H1 (cell line): ENCODE results near the gene RAD51D. TPM values are rescaled to one million over a fixed set of nuclear protein-coding genes. Genes with fewer than 3 reads are reported as not detected.

Source experiments
- CHD7 ChIP-seq: fragments of 300-600 bp; sonication (generic); IDR thresholded peaks from 2 replicates; pipeline ENCODE4 v1.7.1; 2012; ENCODE audit warnings: low read length, moderate library complexity, mild to moderate bottlenecking, inconsistent platforms; ENCODE audit not compliant: insufficient replicate concordance
- JUN ChIP-seq: IDR thresholded peaks from 2 replicates; pipeline ENCODE4 v1.6.1; 2011; ENCODE audit warnings: low read depth, mild to moderate bottlenecking, improper control_type of control experiment, low read length
- MAFK ChIP-seq: IDR thresholded peaks from 2 replicates; pipeline ENCODE4 v1.6.1; 2012; ENCODE audit warnings: low read depth, mild to moderate bottlenecking, improper control_type of control experiment, low read length
- SAP30 ChIP-seq: fragments of 300-600 bp; sonication (generic); IDR thresholded peaks from 2 replicates; pipeline ENCODE4 v1.7.1; 2012; ENCODE audit warnings: low read length, moderate library complexity, mild to moderate bottlenecking, inconsistent platforms; ENCODE audit not compliant: insufficient read depth, insufficient replicate concordance
- SIRT6 ChIP-seq: IDR thresholded peaks from one replicate; pipeline ENCODE4 v1.7.1; 2012; ENCODE audit warnings: low read length, inconsistent platforms
- TEAD4 ChIP-seq: IDR thresholded peaks from 2 replicates; pipeline ENCODE4 v1.6.1; 2012; ENCODE audit warnings: low read depth, low read length, inconsistent platforms, mixed read lengths
- polyA plus RNA-seq, 7 experiments: library from polyadenylated mRNA; depleted of rRNA in 3 of 7; stranded (reverse) in 5 of 7; unstranded in 2 of 7; fragments of >200 nt in 5 of 7; fragments of 200-250 nt in 2 of 7; gene quantifications; 1 replicate in 5 of 7; 2 replicates in 1 of 7; 4 replicates in 1 of 7; pipeline versions ENCODE4 v1.2.1 to v1.2.3, GENCODE V29; 2011 to 2013; ENCODE audit warnings: missing spikeins in 2 of 7, mixed read lengths in 2 of 7
- total RNA-seq: library from RNA; stranded (reverse); fragmentation: NEBNext Ultra II Directional; extraction: Animal tissue kit (Norgen Biotek cat#: 25700); gene quantifications from 2 replicates; pipeline ENCODE4 v1.2.1, GENCODE V29; 2021
- TF ChIP-seq, protein P1 (sequence below), 3 experiments: IDR thresholded peaks; 1 replicate in 2 of 3; 2 replicates in 1 of 3; pipeline versions ENCODE4 v1.5.1 to v1.6.1; 2011; ENCODE audit warnings: low read length in 3 of 3, mild to moderate bottlenecking in 3 of 3, inconsistent platforms in 2 of 3, low read depth in 1 of 3, moderate library complexity in 1 of 3; ENCODE audit not compliant: insufficient read depth in 1 of 3; ENCODE audit errors: control extremely low read depth in 1 of 3

RAD51D gene
- total and polyA plus RNA-seq, 2 of the 8 experiments (the other 6 are each of a cell fraction or from before 2014, with no cell fraction given) = 10.2 to 12.9 TPM

DNA sequence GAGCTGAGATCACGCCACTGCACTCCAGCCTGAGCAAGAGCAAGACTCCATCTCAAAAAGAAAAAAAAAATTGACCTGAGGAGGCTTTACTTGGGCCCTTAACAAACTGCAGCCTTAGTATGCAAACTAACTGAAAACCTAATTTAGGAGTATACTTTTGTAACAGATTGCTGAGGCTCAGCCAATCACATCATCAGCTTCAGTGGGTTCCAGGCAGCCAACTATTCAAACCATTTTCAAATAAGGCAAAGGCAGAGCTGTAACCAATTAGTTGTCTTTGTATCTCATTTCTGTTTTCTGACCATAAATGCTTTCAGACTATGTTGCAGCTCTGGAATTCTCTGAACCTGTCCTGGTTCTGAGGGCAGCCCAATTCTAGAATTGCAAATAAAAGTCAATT, 23.9 kb downstream of the RAD51D start (continued):
- TF ChIP-seq CHD7 = no peak
- no peak for TF ChIP-seq TEAD4
- TF ChIP-seq SIRT6 = no peak
- TF ChIP-seq MAFK = no peak
- TF ChIP-seq, protein P1, sequence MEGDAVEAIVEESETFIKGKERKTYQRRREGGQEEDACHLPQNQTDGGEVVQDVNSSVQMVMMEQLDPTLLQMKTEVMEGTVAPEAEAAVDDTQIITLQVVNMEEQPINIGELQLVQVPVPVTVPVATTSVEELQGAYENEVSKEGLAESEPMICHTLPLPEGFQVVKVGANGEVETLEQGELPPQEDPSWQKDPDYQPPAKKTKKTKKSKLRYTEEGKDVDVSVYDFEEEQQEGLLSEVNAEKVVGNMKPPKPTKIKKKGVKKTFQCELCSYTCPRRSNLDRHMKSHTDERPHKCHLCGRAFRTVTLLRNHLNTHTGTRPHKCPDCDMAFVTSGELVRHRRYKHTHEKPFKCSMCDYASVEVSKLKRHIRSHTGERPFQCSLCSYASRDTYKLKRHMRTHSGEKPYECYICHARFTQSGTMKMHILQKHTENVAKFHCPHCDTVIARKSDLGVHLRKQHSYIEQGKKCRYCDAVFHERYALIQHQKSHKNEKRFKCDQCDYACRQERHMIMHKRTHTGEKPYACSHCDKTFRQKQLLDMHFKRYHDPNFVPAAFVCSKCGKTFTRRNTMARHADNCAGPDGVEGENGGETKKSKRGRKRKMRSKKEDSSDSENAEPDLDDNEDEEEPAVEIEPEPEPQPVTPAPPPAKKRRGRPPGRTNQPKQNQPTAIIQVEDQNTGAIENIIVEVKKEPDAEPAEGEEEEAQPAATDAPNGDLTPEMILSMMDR (IDR thresholded peaks at IDR 0.05; ENCODE audit: control extremely low read depth in 1 of 3, insufficient read depth in 1 of 3, low read depth in 1 of 3, low read length in 3 of 3) = no peak
- no peak for TF ChIP-seq SAP30
- TF ChIP-seq JUN = no peak
